Panc1 (cell line): ENCODE measurements around the gene FTO. TPM values are rescaled to one million over a fixed set of nuclear protein-coding genes. Genes with fewer than 3 reads are reported as not detected.

Experiments used
- ATAC-seq: fragments of 200-7000 bp; cut with Tn5 transposase; 2 replicates; pipeline ENCODE4 v1.9.1; 2020; ENCODE audit warnings: mild to moderate bottlenecking, moderate library complexity
- BruUV-seq: library from RNA; stranded (reverse); fragments of 400-500 nt; replicated peaks from 2 replicates; lab custom pipeline; 2021; lab: Mats Ljungman, UMichigan
- CTCF ChIA-PET: fragments of 300-600 bp; sonication (Branson Sonifier 250); formaldehyde crosslinking; loops from one replicate; lab custom pipeline; 2022; ENCODE audit warnings: antibody characterized with exemption; lab: Charles Lee
- POLR2A ChIA-PET: fragments of 300-600 bp; sonication (Branson Sonifier 250); formaldehyde crosslinking; loops from one replicate; lab custom pipeline; 2022; ENCODE audit warnings: antibody characterized with exemption; lab: Charles Lee
- DNase-seq: peaks from one replicate; pipeline ENCODE4 v3.0.0-alpha.2; 2010; ENCODE audit warnings: low read depth, low spot score
- H3K27ac ChIP-seq: 2 replicates; pipeline ENCODE4 v1.5.1; 2011; ENCODE audit warnings: mild to moderate bottlenecking, low read length, inconsistent platforms
- H3K27me3 ChIP-seq: fragments of 200-500 bp; sonication (Bioruptor generic); 2 replicates; pipeline ENCODE4 v1.6.0; 2014; ENCODE audit warnings: low read length, inconsistent platforms; ENCODE audit not compliant: control insufficient read depth, insufficient read depth
- H3K36me3 ChIP-seq: fragments of 200-500 bp; sonication (Bioruptor generic); 2 replicates; pipeline ENCODE4 v1.5.1; 2014; ENCODE audit warnings: inconsistent platforms, mild to moderate bottlenecking, low read length, moderate library complexity; ENCODE audit not compliant: control insufficient read depth, insufficient read depth
- H3K4me1 ChIP-seq: 2 replicates; pipeline ENCODE4 v1.5.1; 2011; ENCODE audit warnings: inconsistent platforms, mild to moderate bottlenecking, low read length, moderate library complexity; ENCODE audit not compliant: control insufficient read depth, insufficient read depth
- H3K4me3 ChIP-seq, 2 experiments: 2 replicates each; pipeline ENCODE4 v1.5.1; 2011 to 2012; ENCODE audit warnings: low read depth in 2 of 2, low read length in 2 of 2, mild to moderate bottlenecking in 2 of 2, inconsistent platforms in 1 of 2, moderate library complexity in 1 of 2
- H3K9me3 ChIP-seq: fragments of 200-500 bp; sonication (Bioruptor generic); 2 replicates; pipeline ENCODE4 v1.5.1; 2014; ENCODE audit warnings: low read depth, mild to moderate bottlenecking, inconsistent platforms, low read length, moderate library complexity; ENCODE audit not compliant: control insufficient read depth, insufficient read depth
- POLR2AphosphoS5 ChIP-seq: IDR thresholded peaks from 2 replicates; pipeline ENCODE4 v1.6.1; 2012; ENCODE audit warnings: mild to moderate bottlenecking, low read depth, low read length, moderate library complexity
- REST ChIP-seq, 2 experiments: IDR thresholded peaks; 2 replicates each; pipeline ENCODE4 v1.6.1; 2011 to 2012; ENCODE audit warnings: low read depth in 2 of 2, control low read depth in 1 of 2, low read length in 1 of 2, mild to moderate bottlenecking in 1 of 2, moderate library complexity in 1 of 2; ENCODE audit not compliant: insufficient read depth in 1 of 2
- SIN3A ChIP-seq: IDR thresholded peaks from 2 replicates; pipeline ENCODE4 v1.6.1; 2012; ENCODE audit warnings: low read depth, mild to moderate bottlenecking, low read length, moderate library complexity, borderline replicate concordance; ENCODE audit not compliant: insufficient read depth
- TCF7L2 ChIP-seq: IDR thresholded peaks from 2 replicates; pipeline ENCODE4 v1.6.1; 2011; ENCODE audit warnings: mild to moderate bottlenecking, low read depth, low read length, inconsistent platforms
- in situ Hi-C: cut with HindIII; loops from 2 replicates; pipeline ENCODE4 v1.10.0; 2016; ENCODE audit warnings: low sequenced_read_pairs, low pct_unique_long_range_greater_than_20kb
- intact Hi-C: fragments of 100-400 bp; cut with micrococcal nuclease; formaldehyde crosslinking; loops from one replicate; pipeline ENCODE4 v1.10.0; 2022; ENCODE audit not compliant: unreplicated experiment
- total RNA-seq: library from RNA; stranded (reverse); gene quantifications from one replicate; pipeline ENCODE4 v1.2.1, GENCODE V29; 2021; ENCODE audit not compliant: unreplicated experiment
- TF ChIP-seq, protein P1 (sequence below): fragments of 450-650 bp; IDR thresholded peaks from 2 replicates; pipeline ENCODE4 v1.5.1; 2017; ENCODE audit warnings: mild to moderate bottlenecking

FTO gene
- total RNA-seq, 1 experiment from 2014 or later, result 38.2 TPM

- TF ChIP-seq SIN3A (no peak), TCF7L2 (no peak), POLR2AphosphoS5 (no peak), REST (IDR thresholded peaks at IDR 0.05; ENCODE audit: insufficient read depth in 1 of 2, low read depth in 2 of 2, low read length in 1 of 2) (no peak)
- TF ChIP-seq, protein P1, sequence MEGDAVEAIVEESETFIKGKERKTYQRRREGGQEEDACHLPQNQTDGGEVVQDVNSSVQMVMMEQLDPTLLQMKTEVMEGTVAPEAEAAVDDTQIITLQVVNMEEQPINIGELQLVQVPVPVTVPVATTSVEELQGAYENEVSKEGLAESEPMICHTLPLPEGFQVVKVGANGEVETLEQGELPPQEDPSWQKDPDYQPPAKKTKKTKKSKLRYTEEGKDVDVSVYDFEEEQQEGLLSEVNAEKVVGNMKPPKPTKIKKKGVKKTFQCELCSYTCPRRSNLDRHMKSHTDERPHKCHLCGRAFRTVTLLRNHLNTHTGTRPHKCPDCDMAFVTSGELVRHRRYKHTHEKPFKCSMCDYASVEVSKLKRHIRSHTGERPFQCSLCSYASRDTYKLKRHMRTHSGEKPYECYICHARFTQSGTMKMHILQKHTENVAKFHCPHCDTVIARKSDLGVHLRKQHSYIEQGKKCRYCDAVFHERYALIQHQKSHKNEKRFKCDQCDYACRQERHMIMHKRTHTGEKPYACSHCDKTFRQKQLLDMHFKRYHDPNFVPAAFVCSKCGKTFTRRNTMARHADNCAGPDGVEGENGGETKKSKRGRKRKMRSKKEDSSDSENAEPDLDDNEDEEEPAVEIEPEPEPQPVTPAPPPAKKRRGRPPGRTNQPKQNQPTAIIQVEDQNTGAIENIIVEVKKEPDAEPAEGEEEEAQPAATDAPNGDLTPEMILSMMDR, result no peak
- intact Hi-C loops, result no loop called here
- CTCF ChIA-PET, result no interaction called here
Measured at GRCh38 chr16:53876811-53877210, 172.9 kb downstream of the FTO start.

DNA sequence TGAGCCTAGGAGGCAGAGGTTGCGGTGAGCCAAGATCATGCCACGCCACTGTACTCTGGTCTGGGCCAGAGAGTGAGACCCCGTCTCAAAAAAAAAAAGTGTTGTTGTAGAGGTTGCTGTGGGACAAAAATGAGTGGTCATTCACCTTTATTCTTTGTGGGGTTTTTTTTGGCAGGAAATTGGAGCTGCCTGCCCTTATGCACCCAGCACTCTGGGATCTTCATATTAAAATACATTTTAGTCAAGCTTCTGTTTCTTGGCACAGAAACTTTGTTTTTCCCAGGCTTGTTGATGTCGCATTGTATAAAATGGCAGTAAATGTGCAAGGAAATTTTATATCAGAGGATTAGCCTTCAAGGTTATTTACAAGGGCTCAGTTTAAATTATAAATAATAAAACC is 174.3 kb downstream of the FTO start:
- DNase-seq (no peak), ATAC-seq (no peak)
- Histone ChIP-seq H3K9me3 (no peaks in the 10 kb centered on the region), H3K36me3 (no peaks in the 10 kb centered on the region), H3K4me1 (no peaks in the 10 kb centered on the region), H3K27ac (no peak overlapping the region), H3K4me3 (no peak overlapping the region), H3K27me3 (no peaks in the 10 kb centered on the region)
- intact Hi-C loops (no loop called here), in situ Hi-C loops (no loop called here)
- BruUV-seq, result no TSS peak
- POLR2A ChIA-PET, result no interaction called here
- CTCF ChIA-PET, result interaction anchor here (0.7 kb wide), 1 partner anchor 133 kb away, joined by 3 read pairs; no protein-coding TSS in a partner anchor
- TF ChIP-seq REST (IDR thresholded peaks at IDR 0.05; ENCODE audit: insufficient read depth in 1 of 2, low read depth in 2 of 2, low read length in 1 of 2) (no peak), POLR2AphosphoS5 (no peak), SIN3A (no peak)
- TF ChIP-seq, protein P1, result no peak

More at GRCh38 chr16:53876811-53877210, 172.9 kb downstream of the FTO start:
- ATAC-seq, result no peak
- DNase-seq, result no peak
- Histone ChIP-seq H3K27ac (no peak overlapping the region), H3K9me3 (no peaks in the 10 kb centered on the region), H3K4me3 (no peak overlapping the region), H3K4me1 (no peaks in the 10 kb centered on the region), H3K36me3 (no peaks in the 10 kb centered on the region), H3K27me3 (no peaks in the 10 kb centered on the region)
- POLR2A ChIA-PET, result no interaction called here
- in situ Hi-C loops, result no loop called here
- no TSS peak for BruUV-seq
